ENCODE data around the gene ARFIP1.
"Not testable (repeated sequence)": the region's sequence is repeated elsewhere in the genome, so short reads cannot be mapped to it uniquely, and the experiment has no call there.

ARFIP1 gene

GRCh38 chr4:152836936-152837335 is 57.2 kb downstream of the ARFIP1 start:
- DNase-seq, result no peak

- DNase-seq, result not testable (repeated sequence)
These were observed 60.0 kb downstream of the ARFIP1 start for GRCh38 chr4:152839729-152840128.

- DNase-seq, result no peak
These were observed 63.8 kb downstream of the ARFIP1 start for GRCh38 chr4:152843481-152844090.

GRCh38 chr4:152847376-152847775 is 67.6 kb downstream of the ARFIP1 start:
- DNase-seq, result no peak

GRCh38 chr4:152848508-152848907 is 68.8 kb downstream of the ARFIP1 start:
- no peak for DNase-seq

- no peak for DNase-seq
These were observed 69.6 kb downstream of the ARFIP1 start for GRCh38 chr4:152849350-152849749.

GRCh38 chr4:152850377-152850776 is 70.6 kb downstream of the ARFIP1 start:
- no peak for DNase-seq

- DNase-seq, result no peak
These were observed 71.5 kb downstream of the ARFIP1 start for GRCh38 chr4:152851226-152851625.

GRCh38 chr4:152853293-152853692 is 73.5 kb downstream of the ARFIP1 start:
- no peak for DNase-seq

GRCh38 chr4:152854016-152854415 is 74.3 kb downstream of the ARFIP1 start:
- not testable (repeated sequence) for DNase-seq

- no peak for DNase-seq
These were observed 77.2 kb downstream of the ARFIP1 start for GRCh38 chr4:152856960-152857359.

GRCh38 chr4:152858934-152859333 is 79.2 kb downstream of the ARFIP1 start:
- no peak for DNase-seq

- DNase-seq, result no peak
These were observed 80.3 kb downstream of the ARFIP1 start for GRCh38 chr4:152860046-152860445.

- DNase-seq, result no peak
These were observed 82.9 kb downstream of the ARFIP1 start for GRCh38 chr4:152862608-152863007.

GRCh38 chr4:152864361-152864760 is 84.6 kb downstream of the ARFIP1 start:
- DNase-seq, result no peak

GRCh38 chr4:152866432-152866993 is 86.8 kb downstream of the ARFIP1 start:
- DNase-seq, result not testable (repeated sequence)

- no peak for DNase-seq
These were observed 90.9 kb downstream of the ARFIP1 start for GRCh38 chr4:152870606-152871005.

GRCh38 chr4:152875261-152875660 is 95.5 kb downstream of the ARFIP1 start:
- DNase-seq, result no peak

- no peak for DNase-seq
These were observed 98.1 kb downstream of the ARFIP1 start for GRCh38 chr4:152877868-152878267.

- DNase-seq, result no peak
These were observed 100.5 kb downstream of the ARFIP1 start for GRCh38 chr4:152880263-152880662.

GRCh38 chr4:152881974-152882373 is 102.2 kb downstream of the ARFIP1 start:
- no peak for DNase-seq

GRCh38 chr4:152885185-152885584 is 105.4 kb downstream of the ARFIP1 start:
- no peak for DNase-seq

- no peak for DNase-seq
These were observed 106.4 kb downstream of the ARFIP1 start for GRCh38 chr4:152886201-152886600.

GRCh38 chr4:152887981-152888380 is 108.2 kb downstream of the ARFIP1 start:
- no peak for DNase-seq
